HG03432 (cell line): ENCODE measurements around the gene CZIB.
"Not testable (repeated sequence)": the region's sequence is repeated elsewhere in the genome, so short reads cannot be mapped to it uniquely, and the experiment has no call there.

ENCODE experiments used
- ATAC-seq: cut with Tn5 transposase; IDR thresholded peaks from one replicate; pipeline ENCODE4 v1.9.1; 2021; ENCODE audit warnings: mild to moderate bottlenecking, moderate library complexity; ENCODE audit not compliant: unreplicated experiment

The CZIB gene

GRCh38 chr1:53190210-53190611 is 30.2 kb downstream of the CZIB start:
- no peak for ATAC-seq

- ATAC-seq, result no peak
These were observed 31.4 kb downstream of the CZIB start for GRCh38 chr1:53189061-53189460.

GRCh38 chr1:53188099-53188498 is 32.3 kb downstream of the CZIB start:
- ATAC-seq, result no peak

- no peak for ATAC-seq
These were observed 33.0 kb downstream of the CZIB start for GRCh38 chr1:53187401-53187800.

DNA sequence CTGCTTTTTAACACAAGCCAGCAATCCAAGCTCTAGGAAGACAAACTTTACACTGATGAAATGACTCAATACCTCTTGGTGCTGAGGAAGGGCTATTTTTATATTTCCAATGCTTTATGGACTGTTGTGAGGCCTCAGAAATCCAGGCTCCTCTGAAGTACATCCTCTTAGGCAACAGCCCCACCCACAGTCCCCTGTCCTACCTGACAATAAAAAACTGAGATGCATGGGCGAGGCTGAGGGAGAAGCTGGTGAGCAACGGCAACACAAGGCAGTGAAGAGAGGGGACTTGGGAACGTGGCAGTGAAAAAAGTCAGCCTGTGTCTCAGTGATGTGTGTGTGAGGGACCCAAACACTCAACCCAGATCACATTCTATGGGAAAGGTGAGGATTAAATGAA is 33.9 kb downstream of the CZIB start:
- no peak for ATAC-seq

DNA sequence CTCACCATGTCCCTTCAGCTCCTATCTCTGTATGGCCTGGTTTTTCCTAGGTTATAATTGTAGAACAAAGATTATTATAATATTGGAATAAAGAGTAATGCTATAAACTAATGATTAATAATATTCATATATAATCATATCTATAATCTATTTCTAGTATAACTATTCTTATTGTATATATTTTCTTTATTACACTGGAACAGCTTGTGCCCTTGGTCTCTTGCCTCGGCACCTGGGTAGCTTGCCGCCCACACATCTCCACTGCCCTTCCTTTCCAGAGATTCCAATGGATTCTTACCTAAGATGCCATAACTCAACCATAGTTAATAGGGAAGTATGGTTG is 34.5 kb downstream of the CZIB start:
- not testable (repeated sequence) for ATAC-seq

- no peak for ATAC-seq
These were observed 37.1 kb downstream of the CZIB start for GRCh38 chr1:53183095-53183990.

DNA sequence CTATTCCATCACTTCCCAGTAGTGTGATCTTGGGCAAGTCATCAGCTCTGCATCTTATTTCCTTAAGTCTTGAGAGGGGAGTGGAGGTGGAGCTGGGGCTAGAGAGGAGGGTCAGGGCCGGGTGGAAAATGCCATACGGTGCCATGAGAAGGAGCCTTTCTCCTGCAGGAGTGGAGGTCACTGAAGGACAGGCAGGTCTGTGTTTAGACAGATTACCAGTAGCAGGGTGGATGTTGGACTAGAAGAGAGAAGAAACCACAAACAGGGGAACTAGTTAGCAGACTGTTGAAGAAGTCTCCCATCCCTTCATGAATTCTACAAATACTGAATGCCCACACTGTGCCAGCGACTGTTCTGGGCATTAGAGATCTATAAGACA is 37.7 kb downstream of the CZIB start:
- no peak for ATAC-seq

DNA sequence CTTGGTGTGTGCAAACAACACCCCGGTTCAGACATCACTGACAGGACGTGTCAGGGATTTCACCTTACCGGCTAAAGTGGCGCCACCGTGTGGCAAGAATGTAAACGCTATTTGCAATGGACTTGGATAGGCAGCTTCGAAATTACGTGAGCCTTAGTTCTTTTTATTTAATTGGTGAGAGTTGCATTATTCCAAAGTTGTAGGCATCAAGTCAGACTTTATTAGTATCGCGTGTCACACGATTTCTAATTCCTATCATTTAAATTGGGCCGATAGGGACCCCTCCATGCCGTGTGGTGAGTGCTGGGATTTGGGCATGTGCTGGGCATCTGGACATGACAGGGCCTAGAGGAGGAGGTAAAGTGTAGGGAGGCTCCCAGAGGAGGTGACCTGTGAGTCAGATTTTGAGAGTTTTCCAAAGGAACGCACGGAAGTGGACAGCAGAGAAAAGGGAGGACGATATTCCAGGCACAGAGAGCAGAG is 38.3 kb downstream of the CZIB start:
- ATAC-seq, result no peak

- ATAC-seq, result no peak
These were observed 39.5 kb downstream of the CZIB start for GRCh38 chr1:53180951-53181350.

DNA sequence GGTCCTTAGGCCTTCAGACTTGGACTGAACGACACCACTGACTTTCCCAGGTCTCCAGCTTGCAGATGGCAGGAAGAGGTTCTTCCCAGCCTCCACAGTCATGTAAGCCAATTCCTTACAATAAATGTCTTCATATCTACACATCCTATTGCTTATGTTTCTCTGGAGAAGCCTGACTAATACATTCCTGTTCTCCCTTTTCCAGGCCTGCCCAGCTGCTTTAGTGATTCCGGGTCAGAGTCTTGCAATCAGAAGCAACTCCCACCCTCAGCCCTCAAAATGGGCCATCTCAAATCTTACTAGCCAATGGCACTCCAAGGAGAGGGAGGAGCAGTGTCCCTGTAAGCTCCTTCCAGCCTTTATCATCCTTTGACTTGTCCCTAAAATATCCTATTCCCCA is 40.2 kb downstream of the CZIB start:
- no peak for ATAC-seq

DNA sequence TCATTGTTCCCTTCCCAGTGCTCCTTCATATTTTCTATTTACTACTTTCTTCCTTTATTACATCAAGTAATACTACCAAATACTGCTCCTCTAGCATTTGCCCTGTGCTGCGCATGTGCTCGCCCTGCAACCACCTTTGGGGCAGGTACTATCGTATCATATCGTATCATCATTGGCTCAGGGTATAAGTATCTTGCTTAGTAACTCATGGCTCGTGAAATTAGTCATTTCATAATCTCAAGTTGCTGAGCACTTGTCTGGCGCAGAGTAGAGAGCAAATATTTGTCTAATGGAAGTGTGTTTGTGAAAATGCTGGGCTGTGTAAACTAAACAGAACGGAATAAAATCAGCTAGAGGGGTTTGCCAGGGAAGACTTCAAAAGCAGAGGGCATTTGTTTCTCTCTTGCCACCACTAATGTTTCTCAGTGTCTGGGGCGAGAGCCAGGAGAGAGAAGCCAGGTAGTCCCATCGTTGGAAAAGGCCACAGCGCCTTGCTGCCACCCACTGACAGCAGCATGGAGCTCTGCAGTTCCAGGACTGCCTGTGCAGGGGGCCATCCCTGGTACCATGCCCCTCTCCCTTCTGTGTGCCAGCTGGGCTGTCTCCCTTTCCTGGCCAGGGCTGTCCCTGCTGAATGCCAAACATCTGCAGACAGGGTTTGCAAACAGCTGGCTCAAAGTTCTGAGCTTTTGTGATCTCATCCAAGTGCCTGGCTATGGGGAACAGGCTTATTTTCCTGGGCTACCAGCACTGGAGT is 43.8 kb downstream of the CZIB start:
- no peak for ATAC-seq

DNA sequence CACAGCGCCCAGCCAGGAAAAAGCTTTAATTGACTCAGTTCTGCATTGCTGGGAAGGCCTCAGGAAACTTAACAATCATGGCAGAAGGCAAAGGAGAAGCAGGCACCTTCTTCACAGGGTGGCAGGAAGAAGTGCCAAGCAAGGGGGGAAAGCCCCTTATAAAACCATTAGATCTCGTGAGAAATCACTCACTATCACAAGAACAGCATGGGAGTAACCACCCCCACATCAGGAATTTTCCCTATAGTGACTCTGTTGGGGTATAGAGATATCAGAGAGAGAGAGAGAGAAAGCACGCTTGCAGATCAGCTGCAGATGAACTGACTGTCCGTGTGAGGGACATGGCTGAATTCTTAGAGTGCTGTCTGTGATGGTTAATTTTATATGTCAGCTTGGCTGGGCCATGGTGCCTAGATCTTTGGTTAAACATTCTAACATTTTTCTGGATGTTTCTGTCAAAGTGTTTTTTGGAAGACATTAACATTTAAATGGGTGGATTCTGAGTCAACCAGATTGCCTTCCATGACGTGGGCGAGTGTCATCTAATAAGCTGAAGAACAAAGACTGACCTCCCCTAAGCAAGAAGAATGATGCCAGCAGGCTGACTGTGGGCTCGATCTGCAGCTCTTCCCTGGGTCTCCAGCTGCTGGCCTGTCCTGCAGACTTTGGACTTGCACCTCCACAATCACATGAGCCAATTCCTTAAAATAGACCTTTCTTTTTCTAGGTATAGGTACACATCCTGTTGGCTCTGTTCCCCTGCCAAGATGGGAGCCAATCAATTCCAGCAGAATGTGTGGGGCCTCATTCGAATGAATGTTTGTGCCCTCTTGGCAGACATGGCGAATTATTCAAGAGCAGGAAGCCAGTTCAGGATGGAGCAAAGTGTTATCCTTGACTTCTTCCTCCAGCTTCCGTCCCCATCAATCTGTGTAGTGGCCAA is 45.2 kb downstream of the CZIB start:
- ATAC-seq, result no peak

GRCh38 chr1:53172426-53173128 is 47.9 kb downstream of the CZIB start:
- ATAC-seq, result peak; percentile 50

DNA sequence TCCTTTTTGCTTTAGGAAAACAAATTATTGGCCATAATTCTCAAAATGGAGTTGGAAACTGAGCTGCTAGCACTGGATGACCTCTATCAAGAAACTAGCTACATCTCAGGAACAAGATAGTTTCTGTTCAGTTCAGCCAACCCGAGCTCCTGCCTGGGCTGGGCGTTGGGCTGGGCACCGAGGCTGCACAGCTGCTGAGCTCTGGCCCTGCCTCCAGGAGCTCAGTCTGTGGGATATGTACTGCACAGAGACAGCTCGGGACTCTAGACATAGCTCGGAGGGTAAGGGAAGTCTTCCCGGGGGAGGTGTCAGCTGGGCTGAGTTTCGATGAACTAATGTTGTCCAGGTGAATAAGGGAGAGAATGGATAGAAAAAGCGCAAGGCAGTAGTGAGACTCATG is 53.5 kb downstream of the CZIB start:
- ATAC-seq, result no peak

GRCh38 chr1:53166366-53166765 is 54.1 kb downstream of the CZIB start:
- ATAC-seq, result no peak

DNA sequence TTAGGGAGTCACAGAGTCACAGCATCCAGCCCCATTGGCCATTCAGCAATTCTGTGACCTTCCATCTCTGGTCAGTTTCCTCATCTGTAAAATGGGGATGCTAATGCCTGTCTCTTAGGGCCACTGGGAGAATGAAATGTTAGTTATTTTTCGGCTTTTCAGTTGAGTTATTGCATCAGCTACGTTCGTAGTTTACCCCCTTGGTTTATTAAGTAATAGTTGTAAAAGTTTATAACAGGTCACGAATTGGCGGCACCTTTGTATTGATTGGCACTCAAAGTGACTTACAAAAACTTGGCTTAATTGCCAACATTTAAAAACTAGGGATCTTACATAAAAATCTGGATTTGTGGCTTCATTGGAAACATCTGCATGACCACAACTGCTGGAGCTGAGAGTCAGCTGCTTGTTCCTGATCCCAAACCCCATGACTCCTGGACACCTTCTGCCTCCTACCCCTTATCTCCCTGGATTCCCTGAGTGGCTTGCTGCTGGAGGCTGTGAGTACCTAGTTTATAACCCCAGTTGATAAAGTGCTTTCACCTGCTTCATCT is 54.9 kb downstream of the CZIB start:
- no peak for ATAC-seq
